HG03521 (cell line): ENCODE measurements around the gene CSNK1D.

Experiments used
- ATAC-seq: cut with Tn5 transposase; IDR thresholded peaks from one replicate; pipeline ENCODE4 v1.9.1; 2021; ENCODE audit warnings: mild to moderate bottlenecking, moderate library complexity; ENCODE audit not compliant: unreplicated experiment

Gene CSNK1D

GRCh38 chr17:82253179-82253544 is 20.3 kb downstream of the CSNK1D start:
- ATAC-seq = no peak

- no peak for ATAC-seq
Observed at GRCh38 chr17:82252511-82253178, 20.9 kb downstream of the CSNK1D start.

DNA sequence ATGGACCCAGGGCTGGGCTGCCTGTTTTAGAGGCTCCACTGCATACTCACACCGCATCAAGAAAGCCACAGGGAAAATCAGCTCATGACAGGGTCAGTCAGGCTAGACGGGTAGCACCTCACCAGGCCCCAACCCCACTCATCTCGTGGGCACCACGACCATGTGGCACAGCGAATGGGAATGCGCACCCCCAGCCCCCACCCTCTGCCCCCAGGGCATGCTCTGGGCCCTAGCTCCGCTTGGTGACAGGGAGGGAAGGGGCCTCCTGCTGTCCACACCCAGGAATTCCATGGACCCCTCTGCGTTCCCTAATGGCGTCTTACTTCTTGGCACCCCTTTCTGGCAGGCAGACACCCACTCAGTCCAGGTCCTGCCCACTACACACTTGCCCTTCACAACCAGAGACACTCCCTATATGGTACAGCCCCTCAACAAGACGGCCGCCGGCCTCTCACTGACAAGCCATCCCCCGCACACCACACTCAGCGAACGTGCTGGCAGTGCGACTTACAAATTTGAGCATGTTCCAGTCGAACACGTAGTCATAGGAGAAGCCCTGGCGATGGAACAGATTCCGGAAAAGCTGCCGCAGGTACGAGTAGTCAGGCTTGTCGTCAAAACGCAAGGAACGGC is 22.5 kb downstream of the CSNK1D start:
- no peak for ATAC-seq

DNA sequence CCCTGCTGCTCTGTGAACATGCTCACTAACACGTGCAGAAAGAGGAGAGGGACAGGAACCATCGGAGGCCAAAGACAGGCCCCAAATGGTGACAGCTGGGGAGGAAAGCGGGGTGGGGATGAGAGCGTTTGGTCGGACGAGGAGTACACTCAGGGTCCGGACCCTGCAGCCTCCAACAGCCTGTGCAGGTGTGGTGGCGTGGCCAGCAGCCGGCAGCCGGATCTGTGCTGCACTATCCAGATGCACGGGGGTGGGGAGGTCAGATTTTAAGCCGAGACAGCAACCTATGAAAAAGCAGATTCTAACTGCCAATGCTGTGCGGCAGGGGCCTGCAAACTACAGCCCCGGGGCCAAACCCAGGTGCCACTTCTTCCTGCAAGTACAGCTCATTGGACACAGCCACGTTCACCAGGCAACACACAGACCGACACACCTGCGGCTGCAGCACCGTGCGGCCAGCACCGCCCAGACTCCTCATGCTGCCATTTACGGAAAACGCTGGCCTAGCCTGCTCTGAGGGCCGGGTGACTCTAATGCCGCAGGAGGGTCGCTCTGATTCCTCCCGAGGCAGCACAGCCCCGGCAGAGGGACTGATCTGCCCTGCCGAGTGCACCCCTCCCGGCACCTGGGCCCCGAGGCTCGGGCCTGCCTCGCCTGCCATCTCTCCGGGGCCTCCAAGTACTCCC is 23.5 kb downstream of the CSNK1D start:
- no peak for ATAC-seq

DNA sequence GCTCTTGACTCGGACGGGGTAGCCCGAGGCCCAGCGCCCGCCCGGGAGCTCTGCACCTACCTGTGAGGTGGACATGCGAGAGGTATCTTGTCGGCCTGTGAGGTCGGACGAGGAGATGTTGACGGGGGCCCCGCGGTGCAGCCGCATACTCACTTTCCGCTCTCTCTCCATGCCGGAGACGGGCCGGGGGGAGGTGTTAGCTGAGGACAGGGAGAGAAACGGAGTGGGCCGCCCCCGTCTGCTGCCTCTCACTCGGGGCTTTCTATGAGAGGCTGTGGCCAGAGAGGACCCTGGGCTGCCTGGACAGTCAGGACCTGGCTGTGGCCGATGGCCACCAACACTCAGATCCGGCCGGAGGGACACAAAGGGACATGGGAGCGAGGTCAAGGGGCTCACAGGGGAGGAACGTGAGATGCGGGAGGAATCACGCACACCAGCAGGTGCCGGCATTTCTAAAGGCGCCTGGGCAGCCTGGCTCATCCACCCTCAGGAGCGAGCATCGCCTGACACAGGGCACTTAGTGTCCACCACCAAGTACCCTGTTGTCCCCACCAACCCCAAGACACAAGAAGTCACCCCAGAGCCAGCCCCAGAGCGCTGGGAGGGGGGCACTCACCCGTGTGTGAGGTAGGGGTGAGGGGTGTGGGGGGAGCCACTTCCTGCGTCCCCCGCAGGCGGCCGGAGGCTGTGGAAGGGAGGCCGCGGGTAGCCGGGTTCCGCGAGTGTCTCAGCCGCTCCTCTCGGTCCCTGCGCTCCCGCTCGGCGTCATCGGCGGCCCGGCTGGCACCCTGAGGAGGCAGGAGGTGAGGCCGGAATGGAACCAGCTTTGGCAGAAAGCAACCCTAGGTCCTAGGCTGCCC is 24.5 kb downstream of the CSNK1D start:
- no peak for ATAC-seq

GRCh38 chr17:82247856-82248671 is 25.4 kb downstream of the CSNK1D start:
- no peak for ATAC-seq

GRCh38 chr17:82247182-82247823 is 26.2 kb downstream of the CSNK1D start:
- no peak for ATAC-seq

DNA sequence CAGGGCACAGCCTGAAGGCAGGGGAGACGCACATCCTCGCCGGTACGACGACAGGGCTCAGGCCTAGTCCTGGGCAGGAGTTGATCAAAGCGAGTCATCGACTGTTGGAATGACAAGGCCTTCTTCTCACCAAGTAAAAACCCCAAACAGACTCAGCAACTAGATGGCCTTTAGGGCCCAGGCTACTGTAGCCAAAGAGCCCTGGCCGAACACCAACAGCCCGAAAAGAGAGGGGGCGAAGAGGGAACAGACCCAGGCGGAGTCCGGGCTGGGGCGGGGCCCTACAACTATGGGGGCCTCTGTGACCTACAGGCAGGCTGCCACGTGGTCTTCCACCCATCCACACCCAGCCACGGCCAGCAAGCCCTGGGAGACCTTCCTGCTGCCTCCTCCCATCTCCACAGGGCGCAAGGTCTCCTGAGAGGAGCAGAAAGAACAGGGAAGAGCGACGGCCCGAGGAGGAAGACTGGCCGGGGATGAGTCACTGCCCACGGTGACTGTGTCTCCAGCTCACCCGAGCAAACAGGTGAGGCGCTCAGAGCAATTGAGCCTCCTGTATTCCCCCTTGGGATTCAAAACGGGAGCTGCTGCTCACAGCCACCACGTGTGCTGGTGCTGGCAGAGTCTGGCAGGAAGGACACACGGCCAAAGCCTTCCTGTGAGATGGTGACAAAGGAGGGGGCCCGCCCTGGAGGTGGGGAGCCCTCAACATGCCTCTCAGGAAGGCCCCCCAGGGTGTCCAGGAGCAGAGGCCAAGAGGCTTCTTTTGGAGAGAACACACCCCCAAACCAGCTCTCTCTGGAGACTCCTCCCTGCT is 26.9 kb downstream of the CSNK1D start:
- ATAC-seq = no peak

DNA sequence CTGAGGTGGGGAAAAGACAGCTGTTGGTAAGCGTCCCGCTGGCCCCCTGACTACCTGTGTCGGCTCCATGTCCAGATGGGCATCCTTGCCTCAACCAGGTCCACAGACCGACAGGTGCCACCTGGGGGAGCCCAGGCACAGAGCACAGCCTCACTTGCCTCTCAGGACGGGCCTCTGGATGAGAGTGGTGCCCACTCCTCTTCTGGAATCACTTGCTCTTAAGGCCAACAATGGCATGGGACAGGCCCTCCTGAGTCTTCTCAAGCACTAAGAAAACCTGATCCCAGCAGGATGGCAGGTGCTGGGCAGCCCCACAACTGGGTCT is 27.5 kb downstream of the CSNK1D start:
- no peak for ATAC-seq

DNA sequence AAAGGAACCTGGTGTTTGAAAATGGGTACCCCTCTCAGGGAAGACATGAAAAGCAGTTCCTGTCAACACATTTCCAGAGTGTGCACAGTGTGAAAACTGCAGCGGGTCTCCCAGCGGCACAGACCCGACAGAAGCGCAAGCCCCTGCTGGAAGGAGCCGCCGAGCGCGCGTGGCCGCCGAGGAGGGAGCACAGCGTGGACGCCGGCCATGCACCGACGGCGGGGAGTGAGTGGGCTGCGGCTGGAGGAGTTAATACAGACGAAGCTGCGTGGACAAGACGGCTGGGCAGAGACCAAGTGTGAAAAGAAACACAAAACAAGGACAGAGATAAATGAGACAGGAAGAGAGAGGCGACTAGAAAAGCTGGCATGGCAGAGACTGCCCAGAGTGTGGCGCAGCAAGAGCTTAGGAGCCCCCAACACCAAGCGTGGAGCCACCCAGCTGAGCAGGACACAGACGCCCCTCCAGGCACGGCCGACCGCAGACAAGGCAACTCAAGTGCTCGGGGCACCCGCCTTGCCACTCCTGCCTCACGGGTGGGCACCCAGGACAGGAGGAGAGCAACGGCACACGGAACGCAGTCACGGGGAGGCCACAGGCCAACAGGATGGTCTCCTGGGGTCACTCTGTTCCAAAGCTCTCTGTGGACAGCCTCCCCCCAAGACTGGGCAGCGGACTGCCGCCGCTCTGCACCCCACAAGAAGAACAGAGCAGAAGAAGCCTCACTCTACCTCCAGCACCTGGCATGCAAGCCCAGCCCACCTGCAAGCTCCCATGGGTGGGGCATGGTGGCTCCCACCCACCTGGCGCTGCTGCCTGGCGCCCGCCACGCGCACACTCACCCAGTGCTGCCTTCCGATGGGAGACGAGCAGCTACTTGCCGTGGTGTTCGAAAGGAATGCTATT is 28.1 kb downstream of the CSNK1D start:
- ATAC-seq = no peak

GRCh38 chr17:82244413-82245133 is 28.9 kb downstream of the CSNK1D start:
- ATAC-seq = no peak

DNA sequence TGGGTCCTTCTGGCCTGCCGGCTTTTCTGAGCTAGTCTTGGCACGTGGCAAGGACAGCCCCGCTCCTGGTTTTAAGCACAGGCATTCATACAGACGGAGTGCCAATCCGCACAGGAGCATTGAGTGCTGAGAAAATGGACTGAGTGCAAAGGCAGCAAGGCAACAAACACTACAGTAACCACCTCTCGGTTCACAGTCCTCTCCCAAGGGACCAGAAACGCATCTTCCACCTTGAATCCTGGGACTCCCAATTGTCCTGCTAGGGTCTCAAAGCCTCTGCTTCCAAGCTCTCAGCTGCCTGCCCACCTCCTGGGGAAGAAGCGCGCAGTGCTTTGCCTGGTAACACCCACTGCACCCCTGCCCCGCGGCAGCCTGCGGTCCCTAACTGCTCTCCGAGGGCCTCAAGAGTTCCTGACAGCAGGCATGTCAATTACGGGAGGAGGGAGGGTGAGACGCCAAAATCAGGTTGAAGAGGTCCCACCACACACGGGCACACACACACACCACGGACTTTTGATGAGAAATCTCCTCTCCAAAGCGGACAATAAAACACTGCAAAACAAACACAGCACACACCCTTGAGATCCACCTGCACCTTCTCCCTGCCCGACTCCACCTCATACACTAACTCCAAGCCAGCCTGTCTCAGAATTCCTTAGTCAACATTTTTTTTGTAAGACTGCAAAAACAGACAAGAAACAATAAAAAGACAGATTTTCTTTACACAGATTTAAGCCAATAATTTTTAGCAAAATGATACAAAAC is 29.7 kb downstream of the CSNK1D start:
- ATAC-seq = no peak

DNA sequence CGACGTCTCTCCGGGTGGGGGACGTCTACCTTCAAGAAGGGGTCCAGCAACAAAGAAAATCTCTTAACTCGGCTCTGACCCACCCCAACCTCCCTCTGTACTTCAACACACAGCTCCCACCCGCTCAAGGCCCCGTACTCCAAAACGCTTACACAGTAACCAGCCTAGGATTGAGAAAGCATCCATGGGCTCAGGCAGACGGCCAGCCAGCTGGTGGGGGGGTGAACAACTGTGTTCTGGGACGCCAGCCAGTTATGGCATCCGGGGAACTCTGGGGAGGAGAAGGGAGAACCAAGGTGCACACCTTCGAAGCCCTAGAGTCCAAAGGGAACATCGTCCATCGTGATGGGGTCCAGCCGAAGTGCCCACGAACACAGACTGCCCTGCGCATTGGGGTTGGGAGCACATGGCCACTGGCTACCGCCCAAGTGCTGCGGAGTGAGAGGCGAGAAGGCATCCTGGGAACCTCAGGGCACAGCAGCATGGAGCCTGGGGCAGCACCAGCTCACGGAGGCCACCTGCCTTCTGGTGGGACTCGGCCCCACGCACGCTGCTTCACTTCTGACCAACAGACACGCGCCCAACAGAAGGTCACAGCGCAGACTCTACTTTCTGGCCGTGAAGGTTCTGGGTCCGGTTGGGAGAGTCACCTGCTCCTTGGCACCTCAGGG is 30.4 kb downstream of the CSNK1D start:
- ATAC-seq = no peak

- no peak for ATAC-seq
Observed at GRCh38 chr17:82242698-82242976, 30.9 kb downstream of the CSNK1D start.

- no peak for ATAC-seq
Observed at GRCh38 chr17:82241926-82242697, 31.4 kb downstream of the CSNK1D start.
